ENCODE data around the gene SLC31A2.

The SLC31A2 gene

DNA sequence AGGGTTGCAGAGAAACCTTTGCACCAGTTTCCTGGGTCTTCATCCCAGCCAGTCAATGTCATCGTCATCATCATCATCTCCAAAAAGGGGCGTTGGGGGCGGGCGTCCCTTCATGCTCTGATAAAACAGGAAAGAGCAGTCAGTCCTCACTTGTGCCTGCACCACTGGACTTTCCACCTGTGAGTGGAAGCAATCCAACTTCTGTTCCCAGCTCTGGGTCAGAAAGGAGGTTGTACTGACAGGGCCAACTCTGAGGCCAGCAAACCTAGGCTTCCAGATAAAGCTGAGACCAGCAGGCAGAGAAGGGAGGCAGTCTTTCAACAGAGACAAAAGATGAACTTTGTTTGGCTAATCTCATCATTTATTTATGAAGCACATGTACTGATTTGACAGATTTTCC lies 15.2 kb downstream of the SLC31A2 start:
- H3K4me3 ChIP-seq (ENCODE audit: low read depth, low read length) = no peak overlapping the region
- TF ChIP-seq, protein P1, sequence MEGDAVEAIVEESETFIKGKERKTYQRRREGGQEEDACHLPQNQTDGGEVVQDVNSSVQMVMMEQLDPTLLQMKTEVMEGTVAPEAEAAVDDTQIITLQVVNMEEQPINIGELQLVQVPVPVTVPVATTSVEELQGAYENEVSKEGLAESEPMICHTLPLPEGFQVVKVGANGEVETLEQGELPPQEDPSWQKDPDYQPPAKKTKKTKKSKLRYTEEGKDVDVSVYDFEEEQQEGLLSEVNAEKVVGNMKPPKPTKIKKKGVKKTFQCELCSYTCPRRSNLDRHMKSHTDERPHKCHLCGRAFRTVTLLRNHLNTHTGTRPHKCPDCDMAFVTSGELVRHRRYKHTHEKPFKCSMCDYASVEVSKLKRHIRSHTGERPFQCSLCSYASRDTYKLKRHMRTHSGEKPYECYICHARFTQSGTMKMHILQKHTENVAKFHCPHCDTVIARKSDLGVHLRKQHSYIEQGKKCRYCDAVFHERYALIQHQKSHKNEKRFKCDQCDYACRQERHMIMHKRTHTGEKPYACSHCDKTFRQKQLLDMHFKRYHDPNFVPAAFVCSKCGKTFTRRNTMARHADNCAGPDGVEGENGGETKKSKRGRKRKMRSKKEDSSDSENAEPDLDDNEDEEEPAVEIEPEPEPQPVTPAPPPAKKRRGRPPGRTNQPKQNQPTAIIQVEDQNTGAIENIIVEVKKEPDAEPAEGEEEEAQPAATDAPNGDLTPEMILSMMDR (IDR thresholded peaks at IDR 0.05; ENCODE audit: borderline replicate concordance, insufficient read depth, low read depth, low read length) = no peak

DNA sequence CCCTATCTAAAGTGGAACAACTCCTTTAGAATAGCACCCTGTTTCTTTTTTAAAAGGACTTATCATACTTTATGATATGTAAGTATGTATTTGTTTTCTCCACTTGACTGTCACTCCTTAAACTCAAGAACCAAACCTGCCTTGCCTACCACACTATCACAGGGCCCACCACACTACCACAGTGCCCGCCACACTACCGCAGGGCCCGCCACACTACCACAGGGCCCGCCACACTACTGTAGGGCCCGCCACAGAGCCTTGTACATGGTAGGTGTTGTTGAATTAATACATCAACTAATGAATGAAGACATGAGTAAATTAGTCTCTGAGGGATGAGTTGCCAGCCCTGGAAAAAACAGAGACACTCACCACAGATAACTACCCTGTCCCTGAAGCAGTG lies 18.0 kb downstream of the SLC31A2 start:
- no peak overlapping the region for H3K4me3 ChIP-seq (ENCODE audit: low read depth, low read length)
- TF ChIP-seq, protein P1 (IDR thresholded peaks at IDR 0.05; ENCODE audit: borderline replicate concordance, insufficient read depth, low read depth, low read length) = no peak

DNA sequence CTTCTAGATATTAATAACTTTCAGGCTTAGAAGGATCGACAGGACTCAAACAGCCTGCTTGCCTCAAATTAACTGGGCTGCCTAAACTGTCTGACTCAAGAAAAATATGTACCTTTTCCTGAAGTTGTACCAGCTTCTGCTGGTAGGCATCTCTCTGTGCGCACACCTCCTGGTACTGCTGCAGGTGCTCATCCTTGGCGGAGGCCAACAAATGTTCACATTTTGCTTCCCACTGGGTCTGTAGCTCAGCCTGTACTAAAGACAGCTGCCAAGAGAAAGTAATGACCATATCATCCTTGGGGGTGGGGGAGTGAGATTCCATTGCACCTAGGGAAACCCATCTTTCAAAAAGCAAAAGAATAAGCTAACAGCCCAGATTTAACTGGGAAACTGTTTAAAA lies 22.5 kb downstream of the SLC31A2 start:
- H3K4me3 ChIP-seq (ENCODE audit: low read depth, low read length) = no peak overlapping the region
- TF ChIP-seq, protein P1 (IDR thresholded peaks at IDR 0.05; ENCODE audit: borderline replicate concordance, insufficient read depth, low read depth, low read length) = no peak

DNA sequence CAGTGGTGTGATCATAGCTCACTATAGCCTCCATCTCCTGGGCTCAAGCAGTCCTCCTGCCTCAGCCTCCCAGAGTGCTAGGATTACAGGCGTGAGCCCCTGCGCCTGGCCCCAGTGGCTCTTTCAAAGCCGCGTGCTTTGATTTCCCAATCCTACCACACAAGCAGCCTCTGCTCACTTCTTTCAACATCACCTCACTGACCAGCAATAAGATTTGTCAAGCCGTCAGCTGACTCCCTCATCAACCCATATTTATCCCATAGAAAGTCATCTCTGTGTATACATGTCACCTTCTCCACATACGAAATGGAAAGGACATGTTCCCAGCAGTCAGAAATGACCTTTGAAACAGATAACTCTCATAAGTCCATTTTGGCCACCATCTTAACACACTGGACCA lies 26.0 kb downstream of the SLC31A2 start:
- TF ChIP-seq, protein P1 (IDR thresholded peaks at IDR 0.05; ENCODE audit: borderline replicate concordance, insufficient read depth, low read depth, low read length) = no peak
- H3K4me3 ChIP-seq (ENCODE audit: low read depth, low read length) = no peak overlapping the region

DNA sequence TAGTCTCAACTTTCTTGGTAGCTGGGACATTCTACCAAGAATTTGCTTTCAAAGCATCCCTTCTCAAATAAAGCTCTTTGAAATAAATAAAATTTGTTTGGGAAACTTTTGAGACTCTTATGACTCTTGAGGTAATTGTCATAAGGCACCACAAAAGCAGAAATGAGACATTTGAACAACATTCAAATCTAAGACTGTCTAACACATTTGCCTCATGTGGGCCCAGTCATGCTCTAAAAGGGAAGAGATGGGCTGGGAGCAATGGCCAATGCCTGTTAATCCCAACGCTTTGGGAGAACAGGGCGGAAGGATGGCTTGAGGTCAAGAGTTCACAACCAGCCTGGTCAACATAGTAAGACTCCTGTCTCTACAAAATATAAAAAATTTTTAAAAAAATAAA lies 26.4 kb downstream of the SLC31A2 start:
- TF ChIP-seq, protein P1 (IDR thresholded peaks at IDR 0.05; ENCODE audit: borderline replicate concordance, insufficient read depth, low read depth, low read length) = no peak
- no peak overlapping the region for H3K4me3 ChIP-seq (ENCODE audit: low read depth, low read length)

DNA sequence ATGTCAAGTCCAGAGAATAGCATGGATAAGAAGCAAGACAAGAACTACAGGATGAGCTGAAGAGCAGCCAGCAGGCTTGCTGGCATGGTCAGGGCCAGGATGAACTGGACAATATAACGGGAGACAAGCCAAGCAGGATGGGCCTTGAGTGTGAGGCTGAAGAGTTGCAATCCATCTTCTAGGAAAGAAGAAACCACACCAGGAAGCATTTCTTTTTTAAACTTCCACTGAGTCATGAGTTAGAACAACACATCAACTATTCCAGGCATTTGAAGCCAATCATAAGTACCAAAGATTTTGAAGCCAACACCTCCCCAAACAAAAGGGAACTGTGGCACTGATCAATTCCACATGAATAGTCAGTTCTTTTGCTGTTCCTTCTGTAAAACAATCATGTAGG lies 27.3 kb downstream of the SLC31A2 start:
- TF ChIP-seq, protein P1 (IDR thresholded peaks at IDR 0.05; ENCODE audit: borderline replicate concordance, insufficient read depth, low read depth, low read length) = no peak
- no peak overlapping the region for H3K4me3 ChIP-seq (ENCODE audit: low read depth, low read length)

DNA sequence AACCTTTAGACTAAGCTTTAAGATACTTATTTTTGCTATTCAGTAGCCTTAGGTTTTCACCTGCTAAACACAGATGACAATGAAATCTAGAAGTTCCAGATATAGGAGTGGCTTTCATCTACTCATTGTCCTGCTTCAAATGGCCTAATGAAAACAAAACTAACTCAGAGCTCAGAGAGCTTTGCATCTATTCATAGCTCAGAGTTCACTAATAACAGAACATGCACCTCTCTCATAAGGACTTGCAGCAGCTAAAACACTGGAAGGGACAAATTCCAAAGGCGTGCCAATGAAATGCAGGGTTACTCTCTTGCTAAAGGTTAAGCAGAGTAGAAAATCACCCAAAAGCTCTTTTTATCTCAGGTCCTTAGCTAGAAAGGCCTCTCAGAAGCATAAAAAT lies 29.0 kb downstream of the SLC31A2 start:
- H3K4me3 ChIP-seq (ENCODE audit: low read depth, low read length) = no peak overlapping the region
- TF ChIP-seq, protein P1 (IDR thresholded peaks at IDR 0.05; ENCODE audit: borderline replicate concordance, insufficient read depth, low read depth, low read length) = no peak
